C4-2B (cell line): ENCODE data around the gene RUSC2.

Experiments used
- CTCF ChIP-seq: fragments of 450-650 bp; conservative IDR thresholded peaks from 2 replicates; pipeline ENCODE4 v1.5.1; 2017; ENCODE audit warnings: mild to moderate bottlenecking
- ZFX ChIP-seq: fragments of 450-650 bp; IDR thresholded peaks from 2 replicates; pipeline ENCODE4 v1.6.1; 2017

- no peak for TF ChIP-seq CTCF
- no peak for TF ChIP-seq ZFX
Observed at GRCh38 chr9:35538361-35539234, 48.7 kb downstream of the RUSC2 start.
